HG03066 (cell line): ENCODE data around the gene CGB2.
"Not testable (repeated sequence)": the region's sequence is repeated elsewhere in the genome, so short reads cannot be mapped to it uniquely, and the experiment has no call there.

Experiments used
- ATAC-seq: cut with Tn5 transposase; IDR thresholded peaks from one replicate; pipeline ENCODE4 v1.9.1; 2021; ENCODE audit warnings: low read depth; ENCODE audit not compliant: unreplicated experiment

CGB2 gene

DNA sequence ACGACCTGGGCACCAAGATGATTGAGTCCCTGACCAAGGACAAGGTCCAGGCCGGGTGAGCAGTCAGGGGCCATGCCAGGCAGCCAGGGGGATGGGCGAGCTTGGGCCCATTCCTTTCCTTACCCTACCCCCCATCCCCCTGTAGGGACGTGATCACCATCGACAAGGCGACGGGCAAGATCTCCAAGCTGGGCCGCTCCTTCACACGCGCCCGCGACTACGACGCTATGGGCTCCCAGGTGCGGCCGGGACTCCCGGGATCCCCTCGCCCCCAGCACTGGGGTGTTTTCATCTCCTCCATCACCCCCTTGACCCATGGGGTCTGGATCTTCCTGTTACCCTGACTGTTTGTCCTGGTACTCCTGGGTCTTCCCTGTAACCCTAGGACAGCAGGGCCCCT is 21.9 kb upstream of the CGB2 start:
- ATAC-seq, result no peak

DNA sequence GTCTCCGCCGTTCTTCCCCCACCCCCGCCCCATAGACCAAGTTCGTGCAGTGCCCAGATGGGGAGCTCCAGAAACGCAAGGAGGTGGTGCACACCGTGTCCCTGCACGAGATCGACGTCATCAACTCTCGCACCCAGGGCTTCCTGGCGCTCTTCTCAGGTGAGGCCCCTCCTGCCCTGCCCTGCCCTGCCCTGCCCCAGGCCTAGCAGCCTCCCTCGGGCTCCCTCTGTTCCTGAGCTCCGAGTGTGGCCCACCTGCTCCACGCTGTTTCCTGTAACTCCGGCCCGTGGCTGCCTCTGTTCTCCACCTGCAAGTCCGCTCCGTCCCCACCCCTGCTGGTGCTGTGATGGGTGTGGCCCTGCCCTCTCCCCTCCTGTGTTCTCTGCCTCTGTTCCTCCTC is 21.2 kb upstream of the CGB2 start:
- ATAC-seq, result no peak

DNA sequence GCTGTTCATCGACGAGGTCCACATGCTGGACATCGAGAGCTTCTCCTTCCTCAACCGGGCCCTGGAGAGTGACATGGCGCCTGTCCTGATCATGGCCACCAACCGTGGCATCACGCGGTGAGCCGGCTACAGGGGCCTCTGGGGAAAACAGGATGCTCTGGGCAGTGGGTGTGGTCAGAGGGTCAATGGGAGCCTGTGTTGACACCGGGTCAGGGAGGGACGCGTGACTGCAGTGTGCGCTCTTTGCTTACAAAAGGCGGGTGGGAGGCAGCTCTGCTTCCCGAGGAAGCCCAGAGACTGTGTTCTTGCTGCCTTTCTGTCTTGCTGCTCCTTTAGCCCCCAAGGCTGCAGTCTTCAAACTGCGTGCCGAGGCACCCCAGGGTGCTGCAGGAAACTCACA is 20.5 kb upstream of the CGB2 start:
- no peak for ATAC-seq

- ATAC-seq, result no peak
Measured at GRCh38 chr19:49014123-49014869, 17.4 kb upstream of the CGB2 start.

- no peak for ATAC-seq
Measured at GRCh38 chr19:49014870-49015255, 16.8 kb upstream of the CGB2 start.

- no peak for ATAC-seq
Measured at GRCh38 chr19:49016067-49016839, 15.4 kb upstream of the CGB2 start.

DNA sequence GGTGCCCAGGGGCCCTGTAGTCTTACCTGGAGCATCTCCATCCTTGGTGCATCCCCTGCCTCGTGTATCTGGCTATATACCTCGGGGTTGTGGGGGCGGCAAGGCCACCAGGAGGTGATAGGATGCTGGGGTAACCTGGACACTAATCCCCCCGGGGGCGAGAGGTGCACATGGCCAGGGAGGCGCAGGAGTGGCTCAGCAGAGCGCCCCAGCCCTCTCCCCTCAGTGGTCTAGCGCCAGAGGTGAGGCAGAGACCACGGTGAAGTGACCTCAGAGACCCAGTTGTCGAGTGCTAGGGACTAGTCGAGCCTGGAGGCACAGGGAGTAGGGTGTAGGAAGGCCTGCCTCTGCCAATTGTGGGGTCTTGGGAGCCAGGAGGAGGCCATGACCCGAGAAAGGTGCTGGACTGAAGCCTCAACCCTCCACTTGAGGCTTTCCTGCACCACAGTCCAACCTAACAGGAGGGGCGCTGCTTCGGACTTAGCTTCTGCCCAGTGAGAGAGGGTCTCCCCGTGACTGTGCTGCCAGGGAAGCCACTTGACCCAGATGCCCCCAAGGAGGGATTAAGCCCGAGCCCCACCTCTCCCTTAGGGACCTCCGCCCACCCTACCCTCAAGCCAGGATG is 14.5 kb upstream of the CGB2 start, which contains the start of gene LHB:
TSS of gene LHB (minus strand) at position 51 of the 625 bp plus-strand sequence. CDS start at position 41, 10 bp downstream.
- ATAC-seq, result no peak

DNA sequence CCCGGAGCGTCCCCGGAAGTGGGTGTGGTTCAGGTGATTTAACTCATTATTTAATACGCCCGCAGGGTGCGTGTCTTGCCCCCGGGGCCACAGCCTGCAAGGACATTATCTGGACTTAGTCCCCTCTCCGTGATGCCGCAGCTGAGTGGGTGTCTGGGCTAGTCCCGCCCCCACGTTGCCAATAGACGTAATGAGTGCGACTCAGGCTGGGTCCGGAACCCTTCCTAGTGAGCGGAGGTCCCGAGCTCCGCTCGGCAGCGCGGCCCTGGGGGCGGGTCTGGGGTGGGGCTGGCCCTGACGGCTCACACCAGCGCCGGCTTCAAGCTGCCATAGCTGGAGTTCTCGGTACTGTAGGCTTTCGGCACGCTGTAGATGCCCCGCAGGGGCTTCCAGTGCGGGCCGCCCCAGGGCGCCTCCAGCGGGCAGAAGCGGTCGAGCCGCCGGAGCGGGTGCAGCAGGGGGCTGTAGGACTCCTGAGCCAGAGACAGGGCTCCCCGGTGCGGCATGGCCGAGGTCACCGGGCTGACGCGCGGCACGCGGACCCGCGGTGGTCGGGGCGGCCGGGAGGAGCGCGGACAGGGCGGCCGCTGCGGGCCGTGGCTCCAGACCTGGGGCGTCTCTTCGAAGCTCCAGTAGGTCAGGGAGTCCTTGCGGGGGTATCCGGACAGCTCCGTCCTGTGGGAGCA is 13.9 kb upstream of the CGB2 start:
- ATAC-seq, result no peak

- ATAC-seq, result not testable (repeated sequence)
Measured at GRCh38 chr19:49018388-49019241, 13.1 kb upstream of the CGB2 start.

DNA sequence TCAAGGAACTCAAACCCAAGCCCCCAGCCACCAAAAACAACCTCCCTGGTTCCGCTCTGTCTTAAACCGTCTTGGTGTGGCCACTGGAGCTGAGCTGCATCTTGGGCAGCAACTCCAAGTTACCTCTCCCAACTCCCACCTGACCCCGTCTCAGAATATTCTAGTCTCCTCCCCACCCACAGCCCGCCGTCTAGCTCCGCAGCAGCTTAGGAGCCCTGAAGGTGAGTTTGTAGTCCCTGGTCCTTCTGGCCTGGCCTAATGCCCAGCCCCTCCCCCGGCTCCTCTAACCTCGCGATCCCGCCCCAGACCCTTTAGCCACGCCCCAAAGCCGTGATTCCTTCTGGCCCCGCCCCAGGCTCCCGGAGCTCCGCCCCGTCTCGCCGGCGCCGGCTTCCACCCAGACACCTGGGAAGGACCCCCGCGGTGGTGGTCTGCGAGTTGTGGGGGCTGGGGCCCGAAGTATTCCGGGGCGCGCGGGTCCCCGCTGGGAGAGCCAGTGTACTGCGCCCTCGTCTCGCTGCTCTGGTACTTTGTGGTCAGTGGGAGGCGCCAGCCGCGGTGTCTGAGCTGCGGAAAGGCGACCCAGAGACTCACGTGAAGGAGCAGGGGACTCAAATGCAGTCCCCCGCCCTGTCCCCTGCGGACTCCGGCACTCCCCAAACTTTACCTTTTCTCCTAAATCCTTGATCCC is 12.3 kb upstream of the CGB2 start:
- ATAC-seq, result no peak

DNA sequence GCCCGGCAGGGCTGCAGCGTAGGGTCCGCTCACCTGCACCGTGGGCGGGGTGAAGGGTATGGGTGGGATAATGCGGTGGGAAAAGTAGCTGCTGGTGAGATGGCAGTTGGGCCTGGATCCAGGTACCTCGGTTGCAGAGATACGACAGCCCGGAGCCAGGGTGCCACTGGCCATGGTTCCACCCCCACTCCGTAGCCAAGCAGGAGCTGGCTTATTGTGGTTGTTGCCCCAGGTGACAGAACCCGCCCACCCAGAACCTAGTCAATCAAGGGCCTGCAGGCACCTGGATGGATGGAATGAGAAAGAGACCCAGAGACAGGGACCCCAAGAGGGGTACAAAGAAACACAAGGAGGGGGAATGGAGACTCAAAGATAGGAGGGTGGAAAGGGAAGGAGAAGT is 11.3 kb upstream of the CGB2 start:
- ATAC-seq, result no peak

DNA sequence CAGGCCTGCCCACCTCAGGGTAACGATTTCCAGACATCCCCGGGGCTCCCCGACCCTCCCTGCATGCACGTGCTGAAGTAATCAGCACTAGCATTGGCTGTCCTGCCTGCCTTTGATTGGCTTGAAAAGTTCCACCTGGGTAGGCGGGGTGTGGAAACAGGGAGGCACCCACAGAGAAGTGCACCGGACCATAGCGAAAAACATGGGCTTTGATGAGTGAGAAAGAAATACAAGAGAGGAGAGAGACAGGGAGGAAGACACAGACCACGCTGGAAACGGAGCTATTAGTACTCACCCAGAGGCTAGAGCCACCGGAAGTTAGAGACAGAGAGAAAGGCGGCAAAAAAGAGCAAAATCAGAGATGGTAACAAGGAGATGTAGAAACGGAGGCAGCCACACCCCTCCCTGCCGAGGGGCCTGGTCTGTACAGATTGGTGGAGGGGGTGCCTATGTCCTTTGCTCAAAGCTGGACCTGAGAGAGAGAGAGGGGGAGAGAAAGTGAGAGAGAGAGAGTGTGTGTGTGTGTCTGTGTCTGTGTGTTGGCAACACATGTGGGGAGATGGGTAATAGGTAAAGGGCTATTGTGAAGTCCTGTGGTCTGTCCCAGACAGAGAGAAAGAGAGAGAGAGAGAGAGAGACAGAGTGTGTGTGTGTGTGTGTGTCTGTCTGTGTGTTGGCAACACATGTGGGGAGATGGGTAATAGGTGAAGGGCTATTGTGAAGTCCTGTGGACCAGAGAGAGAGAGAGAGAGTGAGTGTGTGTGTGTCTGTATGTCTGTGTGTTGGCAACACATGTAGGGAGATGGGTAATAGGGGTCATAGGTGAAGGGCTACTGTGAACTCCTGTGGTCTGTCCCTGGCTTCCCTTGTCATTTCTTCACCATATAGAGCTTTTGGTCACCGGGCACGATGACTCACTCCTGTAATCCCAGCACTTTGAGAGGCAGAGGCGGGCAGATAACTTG is 10.5 kb upstream of the CGB2 start:
- no peak for ATAC-seq

GRCh38 chr19:49022116-49022515 is 9.6 kb upstream of the CGB2 start:
- no peak for ATAC-seq

- not testable (repeated sequence) for ATAC-seq
Measured at GRCh38 chr19:49024233-49024632, 7.5 kb upstream of the CGB2 start, which contains the start of gene CGB3. TSS of gene CGB3 (minus strand) at chr19:49024333. CDS start at chr19:49023971, 362 bp downstream.

DNA sequence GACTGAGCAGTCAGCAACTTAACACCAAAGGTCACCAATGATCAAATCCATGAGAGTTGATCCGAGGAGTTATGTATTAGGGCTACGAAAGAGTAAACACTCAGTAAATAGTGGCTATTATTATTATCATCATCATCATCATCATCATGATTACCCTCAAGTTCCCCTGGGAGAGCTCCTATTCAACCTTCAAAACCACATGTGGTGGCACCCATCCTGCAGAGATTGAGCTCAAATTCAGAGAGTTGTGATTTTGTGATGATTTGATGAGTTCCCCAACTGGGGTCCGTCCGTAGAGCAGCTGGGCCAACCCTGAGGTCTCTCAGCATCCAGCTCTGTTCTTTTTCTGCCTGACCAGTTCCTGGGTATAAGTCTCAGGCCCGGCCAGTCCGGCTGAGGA is 6.6 kb upstream of the CGB2 start:
- not testable (repeated sequence) for ATAC-seq

- not testable (repeated sequence) for ATAC-seq
Measured at GRCh38 chr19:49025599-49025998, 6.1 kb upstream of the CGB2 start.

DNA sequence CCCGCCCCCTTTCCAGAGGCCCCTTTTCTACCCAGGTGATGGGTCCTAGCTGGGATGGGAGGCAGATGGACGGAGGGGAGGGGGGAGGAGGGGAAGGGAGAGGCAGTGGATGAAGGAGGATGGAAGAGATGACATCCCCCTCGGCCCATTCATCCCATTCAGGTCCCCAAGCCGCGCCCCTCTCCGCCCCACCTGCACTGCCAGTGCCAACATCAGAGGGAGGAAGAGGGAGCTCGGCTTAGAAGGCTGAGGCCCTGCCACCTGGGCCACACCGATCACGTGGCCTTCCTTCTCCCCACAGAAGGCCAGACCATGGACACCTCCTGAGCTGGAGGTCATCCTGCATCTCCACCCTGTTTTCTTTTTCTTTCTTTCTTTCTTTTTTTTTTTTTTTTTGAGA is 3.0 kb upstream of the CGB2 start:
- not testable (repeated sequence) for ATAC-seq

DNA sequence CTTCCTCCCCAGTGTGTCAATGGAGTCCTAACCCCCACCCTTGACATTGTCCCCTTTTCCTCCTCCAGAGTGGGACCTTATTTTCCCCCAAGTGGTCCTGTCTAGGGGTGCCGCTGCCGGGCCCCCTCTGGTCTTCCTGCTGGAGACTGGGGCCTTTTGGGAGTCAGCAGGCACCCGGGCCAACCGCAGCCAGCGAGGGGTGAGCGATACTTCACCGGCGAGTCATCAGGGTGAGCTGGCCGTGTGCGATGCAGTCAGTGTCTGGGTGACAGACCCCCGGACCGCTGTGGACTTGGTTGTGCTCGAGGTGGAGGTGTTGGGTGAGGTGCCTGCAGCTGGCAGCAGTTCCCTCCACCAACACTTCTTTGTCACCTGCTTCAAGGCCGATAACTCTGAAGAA is 1.9 kb upstream of the CGB2 start:
- not testable (repeated sequence) for ATAC-seq
